RWPE2 (cell line): Measurements from ENCODE around the gene KLHL6.

Experiments
- ATAC-seq: fragments of 200-7000 bp; cut with Tn5 transposase; 3 replicates; pipeline ENCODE4 v1.9.1; 2021; ENCODE audit warnings: low read depth
- DNase-seq: peaks from one replicate; pipeline ENCODE4 v3.0.0-alpha.2; 2020; ENCODE audit warnings: low spot score
- H3K27ac ChIP-seq: fragments of 450-650 bp; 2 replicates; pipeline ENCODE4 v1.5.1; 2017; ENCODE audit warnings: mild to moderate bottlenecking; ENCODE audit not compliant: poor library complexity, severe bottlenecking
- H3K27me3 ChIP-seq: fragments of 250-450 bp; sonication (Bioruptor Pico); 2 replicates; pipeline ENCODE4 v1.5.1; 2021; ENCODE audit warnings: mild to moderate bottlenecking, moderate library complexity; ENCODE audit not compliant: insufficient read depth, poor library complexity, severe bottlenecking
- H3K36me3 ChIP-seq: fragments of 250-450 bp; sonication (Bioruptor Pico); 2 replicates; pipeline ENCODE4 v1.5.1; 2020; ENCODE audit warnings: low read depth, mild to moderate bottlenecking, moderate library complexity
- H3K4me1 ChIP-seq: fragments of 250-450 bp; sonication (Bioruptor Pico); 2 replicates; pipeline ENCODE4 v1.5.1; 2021; ENCODE audit warnings: mild to moderate bottlenecking, moderate library complexity; ENCODE audit not compliant: insufficient read depth, poor library complexity, severe bottlenecking
- H3K4me3 ChIP-seq: fragments of 250-450 bp; sonication (Bioruptor Pico); 2 replicates; pipeline ENCODE4 v1.5.1; 2021; ENCODE audit warnings: mild to moderate bottlenecking, moderate library complexity; ENCODE audit not compliant: severe bottlenecking
- H3K9me3 ChIP-seq: fragments of 250-450 bp; sonication (Bioruptor Pico); 2 replicates; pipeline ENCODE4 v1.5.1; 2021; ENCODE audit warnings: mild to moderate bottlenecking, moderate library complexity; ENCODE audit not compliant: severe bottlenecking
- CTCF ChIP-seq: fragments of 450-650 bp; IDR thresholded peaks from one replicate; pipeline ENCODE4 v1.5.1; 2017; ENCODE audit warnings: mild to moderate bottlenecking, moderate library complexity; ENCODE audit not compliant: poor library complexity, severe bottlenecking

Gene KLHL6

DNA sequence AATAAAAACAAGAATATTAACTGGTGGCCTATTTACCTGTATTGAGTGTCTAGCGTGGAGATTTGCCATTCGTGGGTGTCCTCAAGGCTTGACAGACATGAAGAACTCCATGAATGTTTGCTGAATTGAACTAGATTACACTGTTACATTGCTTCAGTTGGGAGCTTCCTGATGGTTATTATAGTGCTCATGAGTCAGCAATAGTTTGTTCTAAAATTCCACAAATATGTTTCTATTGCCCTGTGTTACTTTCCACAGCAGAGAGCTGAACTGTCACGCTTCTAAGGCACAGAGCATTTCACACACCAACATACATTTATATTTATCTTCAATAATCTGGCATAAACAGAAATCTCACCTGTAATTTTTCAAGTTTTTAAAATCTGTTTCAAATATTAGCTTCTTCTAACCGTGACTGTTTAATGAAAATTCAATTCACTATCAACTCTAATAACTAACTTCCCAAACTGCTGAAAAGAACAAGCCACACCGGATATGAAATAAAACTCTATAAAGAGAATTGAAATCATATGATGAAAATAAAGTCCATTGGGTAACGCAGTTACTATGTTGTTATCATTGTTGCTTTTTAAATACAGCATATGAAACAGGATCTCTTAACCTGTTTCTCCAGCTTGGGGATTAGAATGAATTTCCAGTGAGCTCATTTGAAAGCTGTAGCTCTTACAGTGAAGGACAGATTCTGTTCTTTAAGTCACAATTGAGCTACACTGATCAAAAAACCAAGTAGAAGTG lies 65.9 kb downstream of the KLHL6 start:
- H3K4me1 ChIP-seq = peaks cover 14% of the 10 kb centered on the region
- ATAC-seq (no peak), DNase-seq (no peak)
- TF ChIP-seq CTCF = no peak
- H3K27ac ChIP-seq = no peak overlapping the region
- H3K36me3 ChIP-seq = no peaks in the 10 kb centered on the region
- H3K27me3 ChIP-seq = no peaks in the 10 kb centered on the region
- H3K9me3 ChIP-seq = no peaks in the 10 kb centered on the region
- H3K4me3 ChIP-seq = no peak overlapping the region

DNA sequence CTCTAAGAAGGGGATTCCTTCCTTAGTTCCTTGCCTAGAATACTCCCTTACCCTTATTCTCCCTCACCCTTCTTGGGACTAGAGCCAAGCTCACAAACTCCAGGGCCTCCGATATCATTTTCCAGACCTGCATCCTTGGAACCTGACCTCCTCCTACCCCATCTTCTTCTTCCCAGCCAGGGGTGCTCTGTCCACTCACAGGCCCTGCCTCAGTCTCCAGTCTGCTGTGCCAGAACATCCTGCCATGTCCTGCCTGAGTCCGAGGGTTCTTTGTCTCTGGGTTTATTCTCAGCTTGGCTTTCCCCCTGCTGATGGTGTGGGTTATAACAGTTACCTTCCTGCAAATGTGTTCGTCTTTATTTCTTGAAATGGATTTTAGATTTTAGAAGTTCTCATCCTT lies 67.2 kb downstream of the KLHL6 start:
- Histone ChIP-seq H3K36me3 (no peaks in the 10 kb centered on the region), H3K4me3 (no peak overlapping the region), H3K9me3 (no peaks in the 10 kb centered on the region), H3K4me1 (peaks cover 14% of the 10 kb centered on the region), H3K27ac (no peak overlapping the region), H3K27me3 (no peaks in the 10 kb centered on the region)
- no peak for TF ChIP-seq CTCF
- ATAC-seq (no peak), DNase-seq (no peak)

DNA sequence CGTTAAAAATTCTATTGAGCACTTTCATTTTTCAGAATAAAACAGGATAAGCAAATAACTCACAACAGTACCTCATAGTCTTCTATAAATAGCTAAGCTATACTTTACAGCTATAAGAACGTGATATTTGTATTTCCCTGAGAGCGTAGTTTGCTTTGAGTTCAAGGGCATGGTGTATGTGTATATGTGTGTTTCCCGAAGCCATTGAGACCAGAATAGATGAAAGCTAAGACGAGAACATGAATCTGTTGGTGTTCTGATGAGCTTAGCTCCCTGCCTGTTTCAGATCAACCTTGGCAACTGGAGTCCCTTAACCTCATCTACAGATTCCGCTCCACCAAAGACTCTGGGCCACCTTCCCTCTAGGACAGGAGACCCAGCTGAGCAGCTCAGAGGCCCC lies 67.6 kb downstream of the KLHL6 start:
- Histone ChIP-seq H3K36me3 (no peaks in the 10 kb centered on the region), H3K27ac (no peak overlapping the region), H3K4me1 (peaks cover 14% of the 10 kb centered on the region), H3K4me3 (no peak overlapping the region), H3K27me3 (no peaks in the 10 kb centered on the region), H3K9me3 (no peaks in the 10 kb centered on the region)
- TF ChIP-seq CTCF = no peak
- no peak for DNase-seq
- ATAC-seq = no peak

DNA sequence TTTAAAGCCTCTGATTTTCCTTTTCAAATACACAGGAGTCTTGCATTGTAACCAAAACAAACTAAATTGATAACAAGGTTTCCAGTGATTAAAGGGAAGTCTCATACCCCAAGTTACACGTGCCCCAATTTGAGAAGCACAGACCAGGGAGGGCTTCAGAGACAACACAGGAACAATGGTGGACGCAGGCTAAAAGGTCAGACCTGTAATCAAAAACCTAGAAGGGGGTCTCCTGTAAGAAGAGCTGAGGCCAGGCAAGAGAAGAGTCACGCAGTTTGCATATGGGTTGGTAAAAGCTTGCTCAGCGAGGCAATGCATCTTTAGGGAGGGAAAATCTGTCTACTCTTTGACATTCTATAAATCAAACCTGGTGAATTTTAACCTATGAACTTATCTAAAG lies 68.5 kb downstream of the KLHL6 start:
- Histone ChIP-seq H3K27me3 (no peaks in the 10 kb centered on the region), H3K4me1 (peaks cover 14% of the 10 kb centered on the region), H3K36me3 (no peaks in the 10 kb centered on the region), H3K27ac (no peak overlapping the region), H3K9me3 (no peaks in the 10 kb centered on the region), H3K4me3 (no peak overlapping the region)
- ATAC-seq = no peak
- no peak for DNase-seq
- no peak for TF ChIP-seq CTCF

GRCh38 chr3:183486472-183486871 lies 69.0 kb downstream of the KLHL6 start:
- Histone ChIP-seq H3K36me3 (no peaks in the 10 kb centered on the region), H3K4me1 (peaks cover 20% of the 10 kb centered on the region), H3K27ac (no peak overlapping the region), H3K27me3 (no peaks in the 10 kb centered on the region), H3K9me3 (no peaks in the 10 kb centered on the region), H3K4me3 (no peak overlapping the region)
- DNase-seq (no peak), ATAC-seq (no peak)
- TF ChIP-seq CTCF = no peak
